NCI-H510A treated with DMSO at 0.1 percent for 48 hours (cell line): ENCODE measurements around the gene ZNF646.

Source experiments
- DNase-seq: peaks from one replicate; lab custom pipeline; 2025; lab: John Stamatoyannopoulos, UW

The ZNF646 gene

DNA sequence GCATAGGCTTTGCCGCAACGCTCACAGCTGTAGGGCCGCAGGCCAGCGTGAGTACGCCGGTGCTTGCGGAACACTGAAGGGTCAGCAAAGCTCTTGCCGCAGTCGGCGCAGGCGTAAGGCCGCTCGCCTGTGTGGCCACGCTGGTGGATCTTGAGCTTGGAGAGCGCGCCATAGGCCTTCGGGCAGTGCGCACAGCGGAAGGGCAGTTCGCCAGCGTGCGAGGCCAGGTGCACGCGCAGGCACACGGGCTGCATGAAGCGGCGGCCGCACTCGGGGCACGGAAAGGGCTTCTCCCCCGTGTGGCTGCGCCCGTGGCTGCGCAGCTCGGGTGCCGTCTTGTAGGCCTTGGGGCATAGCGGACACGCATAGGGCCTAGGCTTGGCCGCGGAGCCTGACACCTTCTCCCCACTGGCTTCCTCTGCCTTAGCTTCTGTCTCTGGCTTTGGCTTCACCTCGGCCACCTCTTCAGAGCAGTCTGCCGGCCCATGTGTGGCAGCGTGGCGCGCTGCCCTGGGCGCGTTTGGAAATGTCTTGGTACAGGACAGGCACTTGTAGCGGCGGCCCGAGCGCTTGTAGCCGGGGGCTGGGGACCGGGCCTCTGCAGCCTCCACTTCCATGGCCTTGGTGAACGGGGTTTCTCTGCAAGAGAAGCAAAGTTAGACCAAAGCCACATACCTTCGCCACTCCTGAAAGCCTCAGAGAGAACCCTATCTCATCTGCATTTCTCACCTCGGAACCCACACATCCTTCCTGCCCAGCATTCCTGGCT, 10.2 kb upstream of the ZNF646 start:
- no peak for DNase-seq

DNA sequence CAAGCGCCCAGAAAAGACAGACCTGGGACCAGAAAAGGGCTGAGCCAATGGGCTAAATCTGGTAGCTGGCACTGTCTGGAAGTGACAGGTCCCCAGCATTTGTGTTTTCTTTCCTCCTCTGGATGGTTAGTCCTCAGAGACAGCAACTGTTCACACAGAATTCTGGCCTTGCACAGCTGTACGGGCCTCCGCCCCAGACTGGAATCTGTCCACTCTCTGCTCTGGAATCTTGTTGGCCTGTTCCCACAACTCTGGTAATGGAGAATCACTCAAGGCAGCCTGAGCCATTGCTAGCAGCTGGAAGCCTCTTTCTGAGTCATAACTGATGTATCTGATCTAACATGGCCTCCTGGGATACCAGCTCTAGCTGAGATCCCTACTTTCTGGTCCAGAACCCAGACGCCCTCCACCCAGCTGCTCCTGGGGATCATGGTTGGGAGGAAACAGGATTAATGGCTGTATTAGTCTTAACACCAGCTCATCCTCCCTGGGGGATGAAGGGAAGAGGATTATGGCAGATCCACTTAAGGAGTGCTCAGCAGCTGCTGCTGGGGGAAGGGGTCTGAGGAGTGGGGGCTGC, 9.2 kb upstream of the ZNF646 start:
- no peak for DNase-seq

DNA sequence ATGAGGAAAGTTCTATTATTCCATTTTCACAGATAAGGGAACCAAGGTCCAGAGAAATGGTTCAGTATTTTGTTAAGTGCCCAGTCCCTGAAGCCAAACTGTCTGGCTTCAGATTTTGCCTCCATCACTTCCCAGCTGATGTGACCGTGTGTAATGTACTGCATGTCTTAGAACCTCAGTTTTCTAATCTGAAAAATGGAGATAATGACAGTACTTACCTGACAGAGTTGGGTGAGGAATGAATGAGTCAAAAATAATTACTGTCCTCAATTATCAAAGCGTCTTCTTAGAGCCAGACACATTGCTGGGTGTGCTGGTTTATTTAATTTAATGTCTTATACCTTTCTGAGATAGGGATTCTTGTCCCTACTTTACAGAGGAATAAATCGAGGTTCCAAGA, 6.9 kb upstream of the ZNF646 start:
- DNase-seq, result no peak

DNA sequence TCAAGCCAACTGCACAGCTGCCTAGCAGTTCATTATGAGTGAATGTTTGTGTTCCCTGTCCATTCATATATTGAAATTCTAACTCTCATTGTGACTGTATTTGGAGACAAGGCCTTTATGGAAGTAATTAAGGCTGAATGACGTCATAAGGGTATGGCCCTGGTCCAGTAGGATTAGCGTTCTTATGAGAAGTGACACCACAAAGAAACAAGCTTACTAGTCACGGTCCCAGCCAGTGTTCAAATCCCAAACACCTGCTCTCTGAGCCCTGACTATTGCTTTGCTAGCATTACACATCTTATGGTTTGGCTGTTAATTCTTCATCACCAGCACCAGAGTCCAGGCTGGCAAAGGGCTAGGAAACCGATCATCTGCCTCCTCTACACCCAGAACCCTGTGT, 2.4 kb upstream of the ZNF646 start:
- DNase-seq, result no peak

DNA sequence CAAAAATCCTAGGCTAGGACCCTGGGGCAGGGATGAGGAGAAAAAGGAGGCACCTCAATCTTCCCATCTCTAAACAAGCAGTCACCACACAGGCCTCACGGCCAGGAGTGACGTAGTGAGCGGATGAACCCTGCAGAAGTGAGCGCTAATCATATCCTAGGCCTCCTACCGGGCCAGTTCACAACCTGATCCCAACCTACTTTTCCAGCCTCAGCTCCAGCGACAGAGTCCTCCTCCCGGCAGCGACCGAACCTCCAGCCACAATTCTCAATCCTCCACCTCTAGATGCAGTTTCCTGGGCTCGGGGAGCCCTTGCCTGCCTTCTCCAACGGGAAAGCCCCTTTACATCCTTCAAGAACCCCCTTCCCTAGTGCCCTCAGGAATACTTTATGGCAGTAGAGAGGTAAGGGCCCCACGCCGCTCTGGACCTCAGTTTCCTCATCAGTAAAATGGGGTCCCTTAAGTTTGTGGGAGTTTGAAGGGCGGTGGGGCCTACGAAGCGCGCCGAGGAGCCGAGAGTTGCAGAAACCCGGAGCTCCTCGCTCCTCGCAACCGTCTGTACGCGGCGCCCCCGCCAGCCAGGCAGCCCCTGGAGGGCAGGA, 1.6 kb upstream of the ZNF646 start:
- DNase-seq, result peak; percentile 50

DNA sequence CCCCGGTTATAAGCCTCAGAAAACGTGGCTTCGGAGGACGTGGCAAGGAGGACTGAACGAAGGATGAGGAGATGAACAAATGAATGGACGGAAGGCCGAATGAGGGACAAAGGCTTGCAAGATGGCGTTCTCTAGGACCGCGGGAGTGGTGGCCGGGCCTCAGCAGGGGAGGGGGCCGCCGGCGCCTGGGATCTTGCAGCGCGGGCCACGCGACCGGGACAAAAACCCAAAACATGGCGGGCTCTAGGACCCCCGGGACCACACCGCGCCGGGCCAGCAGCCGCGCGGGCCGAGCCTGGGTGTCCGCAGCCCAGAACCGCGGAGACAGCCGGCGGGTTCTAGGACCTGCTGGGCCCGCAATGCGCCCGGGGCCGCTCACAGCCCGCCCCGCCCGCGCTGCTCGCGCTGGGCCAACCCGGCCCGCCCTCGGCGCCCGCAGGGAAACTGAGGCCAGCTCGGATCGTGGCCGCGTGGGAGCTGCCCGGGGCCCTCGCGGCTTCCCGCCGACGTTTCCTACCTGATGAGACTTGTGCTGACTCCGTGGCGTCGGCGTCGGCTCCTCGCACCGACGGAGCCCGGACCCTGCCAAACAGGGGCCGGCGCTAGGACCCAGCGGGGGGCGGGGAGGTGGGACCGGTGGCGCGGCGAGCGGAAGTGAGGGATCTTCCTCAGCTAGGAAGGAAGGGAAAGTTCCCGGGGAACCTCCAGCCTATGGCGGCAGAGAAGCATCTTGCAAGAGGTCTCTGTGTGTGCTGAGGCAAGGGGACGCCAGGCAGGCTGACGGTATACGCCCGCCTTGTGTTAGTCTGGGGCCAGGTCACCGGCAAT, 866 bp upstream of the ZNF646 start:
- peak; percentile 92 for DNase-seq

DNA sequence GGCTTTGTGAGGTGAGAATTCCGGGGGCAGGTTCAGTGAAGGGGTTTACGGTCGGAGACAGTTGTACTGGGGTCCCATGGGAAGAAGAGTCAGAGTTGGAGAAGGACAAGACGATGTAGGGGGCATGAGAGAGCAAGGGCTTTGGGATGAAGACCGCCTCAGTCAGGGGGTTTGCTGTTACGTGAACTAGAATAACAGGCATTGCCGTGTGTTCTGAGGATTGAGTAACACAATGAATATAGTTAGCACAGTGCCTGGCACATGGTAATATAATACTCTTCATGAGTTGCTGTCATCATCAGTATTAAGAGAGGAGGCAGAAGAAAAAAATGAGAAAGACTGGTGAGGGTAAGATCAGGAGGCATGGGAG, 577 bp downstream of the ZNF646 start:
- no peak for DNase-seq

DNA sequence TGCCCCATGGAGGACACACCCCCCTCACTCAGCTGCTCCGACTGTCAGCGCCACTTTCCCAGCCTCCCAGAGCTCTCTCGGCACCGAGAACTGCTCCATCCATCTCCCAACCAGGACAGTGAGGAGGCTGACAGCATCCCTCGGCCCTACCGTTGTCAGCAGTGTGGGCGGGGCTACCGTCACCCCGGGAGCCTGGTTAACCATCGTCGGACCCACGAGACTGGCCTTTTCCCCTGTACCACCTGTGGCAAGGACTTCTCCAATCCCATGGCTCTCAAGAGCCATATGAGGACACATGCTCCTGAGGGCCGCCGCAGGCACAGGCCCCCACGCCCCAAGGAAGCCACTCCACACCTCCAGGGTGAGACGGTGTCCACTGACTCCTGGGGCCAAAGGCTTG, 2.1 kb downstream of the ZNF646 start:
- no peak for DNase-seq

DNA sequence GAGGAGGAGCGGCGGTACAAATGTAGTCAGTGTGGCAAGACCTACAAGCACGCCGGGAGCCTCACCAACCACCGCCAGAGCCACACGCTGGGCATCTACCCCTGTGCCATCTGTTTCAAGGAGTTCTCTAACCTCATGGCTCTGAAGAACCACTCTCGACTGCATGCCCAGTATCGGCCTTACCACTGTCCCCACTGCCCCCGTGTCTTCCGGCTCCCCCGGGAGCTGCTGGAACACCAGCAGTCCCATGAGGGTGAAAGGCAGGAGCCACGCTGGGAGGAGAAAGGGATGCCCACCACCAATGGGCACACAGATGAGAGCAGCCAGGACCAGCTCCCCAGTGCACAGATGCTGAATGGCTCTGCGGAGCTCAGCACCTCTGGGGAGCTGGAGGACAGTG, 2.8 kb downstream of the ZNF646 start:
- no peak for DNase-seq

DNA sequence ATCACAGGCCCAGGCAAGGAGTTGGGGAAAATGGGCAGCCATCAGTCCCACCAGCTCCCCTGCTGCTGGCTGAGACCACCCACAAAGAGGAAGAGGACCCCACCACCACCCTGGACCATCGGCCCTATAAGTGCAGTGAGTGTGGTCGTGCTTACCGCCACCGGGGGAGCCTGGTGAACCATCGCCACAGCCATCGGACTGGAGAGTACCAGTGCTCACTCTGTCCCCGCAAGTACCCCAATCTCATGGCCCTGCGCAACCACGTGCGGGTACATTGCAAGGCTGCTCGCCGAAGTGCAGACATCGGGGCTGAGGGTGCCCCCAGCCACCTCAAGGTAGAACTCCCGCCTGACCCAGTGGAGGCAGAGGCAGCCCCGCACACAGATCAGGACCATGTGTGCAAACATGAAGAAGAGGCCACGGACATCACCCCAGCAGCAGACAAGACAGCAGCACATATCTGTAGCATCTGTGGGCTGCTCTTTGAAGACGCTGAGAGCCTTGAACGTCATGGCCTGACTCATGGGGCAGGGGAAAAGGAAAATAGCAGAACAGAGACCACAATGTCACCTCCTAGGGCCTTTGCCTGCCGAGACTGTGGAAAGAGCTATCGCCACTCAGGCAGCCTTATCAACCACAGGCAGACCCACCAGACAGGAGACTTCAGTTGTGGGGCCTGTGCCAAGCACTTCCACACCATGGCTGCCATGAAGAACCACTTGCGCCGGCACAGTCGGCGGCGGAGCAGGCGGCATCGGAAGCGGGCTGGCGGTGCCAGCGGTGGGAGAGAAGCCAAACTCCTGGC, 3.6 kb downstream of the ZNF646 start:
- no peak for DNase-seq

DNA sequence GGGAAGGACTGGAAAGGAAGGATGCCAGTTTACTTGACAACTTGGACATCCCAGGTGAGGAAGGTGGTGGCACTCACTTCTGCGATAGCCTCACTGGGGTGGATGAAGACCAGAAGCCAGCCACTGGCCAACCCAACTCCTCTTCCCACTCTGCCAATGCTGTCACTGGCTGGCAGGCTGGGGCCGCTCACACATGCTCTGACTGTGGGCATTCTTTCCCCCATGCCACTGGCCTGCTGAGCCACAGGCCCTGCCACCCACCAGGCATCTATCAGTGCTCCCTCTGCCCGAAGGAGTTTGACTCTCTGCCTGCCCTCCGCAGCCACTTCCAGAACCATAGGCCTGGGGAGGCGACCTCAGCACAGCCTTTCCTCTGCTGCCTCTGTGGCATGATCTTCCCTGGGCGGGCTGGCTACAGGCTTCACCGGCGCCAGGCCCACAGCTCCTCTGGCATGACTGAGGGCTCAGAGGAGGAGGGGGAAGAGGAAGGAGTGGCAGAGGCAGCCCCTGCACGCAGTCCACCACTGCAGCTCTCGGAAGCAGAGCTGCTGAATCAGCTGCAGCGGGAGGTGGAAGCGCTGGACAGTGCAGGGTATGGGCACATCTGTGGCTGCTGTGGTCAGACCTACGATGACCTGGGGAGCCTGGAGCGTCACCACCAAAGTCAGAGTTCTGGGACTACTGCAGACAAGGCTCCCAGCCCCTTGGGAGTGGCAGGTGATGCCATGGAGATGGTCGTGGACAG, 4.5 kb downstream of the ZNF646 start:
- no peak for DNase-seq

DNA sequence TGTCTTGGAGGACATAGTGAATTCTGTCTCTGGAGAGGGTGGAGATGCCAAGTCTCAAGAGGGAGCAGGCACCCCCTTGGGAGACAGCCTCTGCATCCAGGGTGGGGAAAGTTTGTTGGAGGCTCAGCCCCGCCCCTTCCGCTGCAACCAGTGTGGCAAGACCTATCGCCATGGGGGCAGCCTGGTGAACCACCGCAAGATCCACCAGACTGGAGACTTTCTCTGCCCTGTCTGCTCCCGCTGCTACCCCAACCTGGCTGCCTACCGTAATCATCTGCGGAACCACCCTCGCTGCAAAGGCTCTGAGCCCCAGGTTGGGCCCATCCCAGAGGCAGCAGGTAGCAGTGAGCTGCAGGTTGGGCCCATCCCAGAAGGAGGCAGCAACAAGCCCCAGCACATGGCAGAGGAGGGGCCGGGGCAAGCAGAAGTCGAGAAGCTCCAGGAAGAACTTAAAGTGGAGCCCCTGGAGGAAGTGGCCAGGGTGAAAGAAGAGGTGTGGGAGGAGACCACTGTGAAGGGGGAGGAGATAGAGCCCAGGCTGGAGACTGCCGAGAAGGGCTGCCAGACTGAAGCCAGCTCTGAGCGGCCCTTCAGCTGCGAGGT, 5.2 kb downstream of the ZNF646 start:
- DNase-seq, result no peak

DNA sequence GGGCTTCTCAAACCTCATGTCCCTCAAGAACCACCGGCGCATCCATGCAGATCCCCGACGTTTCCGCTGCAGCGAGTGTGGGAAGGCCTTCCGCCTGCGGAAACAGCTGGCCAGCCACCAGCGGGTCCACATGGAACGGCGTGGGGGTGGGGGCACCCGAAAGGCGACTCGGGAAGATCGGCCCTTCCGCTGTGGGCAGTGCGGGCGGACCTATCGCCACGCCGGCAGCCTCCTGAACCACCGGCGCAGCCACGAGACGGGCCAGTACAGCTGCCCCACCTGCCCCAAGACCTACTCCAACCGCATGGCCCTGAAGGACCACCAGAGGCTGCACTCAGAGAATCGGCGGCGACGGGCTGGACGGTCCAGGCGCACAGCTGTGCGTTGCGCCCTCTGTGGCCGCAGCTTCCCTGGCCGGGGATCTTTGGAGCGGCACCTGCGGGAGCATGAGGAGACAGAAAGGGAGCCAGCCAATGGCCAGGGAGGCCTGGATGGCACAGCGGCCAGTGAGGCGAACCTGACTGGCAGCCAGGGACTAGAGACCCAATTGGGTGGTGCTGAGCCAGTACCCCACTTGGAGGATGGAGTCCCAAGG, 5.9 kb downstream of the ZNF646 start:
- DNase-seq, result no peak

DNA sequence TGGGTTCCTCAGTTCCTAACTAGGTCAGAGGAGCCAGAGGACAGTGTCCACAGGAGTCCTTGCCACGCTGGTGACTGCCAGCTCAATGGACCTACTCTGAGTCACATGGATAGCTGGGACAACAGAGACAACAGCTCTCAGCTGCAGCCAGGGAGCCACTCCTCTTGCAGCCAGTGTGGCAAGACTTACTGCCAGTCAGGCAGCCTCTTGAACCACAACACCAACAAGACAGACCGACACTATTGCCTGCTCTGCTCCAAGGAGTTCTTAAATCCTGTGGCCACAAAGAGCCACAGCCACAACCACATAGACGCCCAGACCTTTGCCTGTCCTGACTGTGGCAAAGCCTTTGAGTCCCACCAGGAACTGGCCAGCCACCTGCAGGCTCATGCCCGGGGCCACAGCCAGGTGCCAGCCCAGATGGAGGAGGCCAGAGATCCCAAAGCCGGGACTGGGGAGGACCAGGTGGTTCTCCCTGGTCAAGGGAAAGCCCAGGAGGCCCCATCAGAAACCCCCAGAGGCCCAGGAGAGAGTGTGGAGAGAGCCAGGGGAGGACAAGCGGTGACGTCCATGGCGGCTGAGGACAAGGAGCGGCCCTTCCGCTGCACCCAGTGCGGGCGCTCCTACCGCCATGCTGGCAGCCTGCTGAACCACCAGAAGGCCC, 6.7 kb downstream of the ZNF646 start:
- DNase-seq, result no peak

DNA sequence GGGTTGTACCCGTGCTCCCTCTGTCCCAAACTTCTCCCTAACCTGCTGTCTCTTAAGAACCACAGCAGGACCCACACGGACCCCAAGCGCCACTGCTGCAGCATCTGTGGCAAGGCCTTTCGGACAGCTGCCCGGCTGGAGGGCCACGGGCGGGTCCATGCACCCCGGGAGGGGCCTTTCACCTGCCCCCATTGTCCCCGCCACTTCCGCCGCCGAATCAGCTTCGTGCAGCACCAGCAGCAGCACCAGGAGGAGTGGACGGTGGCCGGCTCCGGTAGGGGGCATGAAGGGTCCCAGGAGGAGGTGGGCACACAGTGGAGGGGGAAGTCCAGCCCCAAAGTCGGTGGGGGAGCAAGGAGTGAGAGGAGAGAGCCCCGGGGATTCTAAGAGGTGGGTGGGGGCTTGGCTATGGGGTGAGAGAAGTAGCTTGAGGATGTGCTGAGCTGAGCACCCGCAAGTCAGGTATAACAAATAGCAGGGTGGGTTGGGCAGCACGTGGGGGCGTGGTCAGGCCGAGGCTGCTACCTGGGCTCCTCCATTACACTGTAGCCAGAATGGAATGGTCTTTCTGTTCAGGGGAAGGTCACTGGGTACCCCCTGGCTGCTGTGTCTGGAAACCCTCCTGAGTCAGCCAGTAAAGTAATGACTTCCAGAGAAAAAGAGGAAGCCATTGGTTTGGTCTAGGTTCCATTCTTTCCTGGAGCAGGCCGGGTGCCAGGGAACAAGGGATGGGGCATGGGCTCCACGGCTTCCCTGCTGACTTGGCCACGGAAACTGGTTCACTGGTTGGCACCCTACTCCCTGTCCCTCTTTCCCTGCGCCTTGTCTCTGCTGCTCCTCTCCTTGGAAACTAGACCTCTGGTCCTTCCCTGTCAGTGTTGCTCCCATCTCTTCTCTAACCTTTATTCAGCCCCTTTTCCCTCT, 7.5 kb downstream of the ZNF646 start:
- no peak for DNase-seq

DNA sequence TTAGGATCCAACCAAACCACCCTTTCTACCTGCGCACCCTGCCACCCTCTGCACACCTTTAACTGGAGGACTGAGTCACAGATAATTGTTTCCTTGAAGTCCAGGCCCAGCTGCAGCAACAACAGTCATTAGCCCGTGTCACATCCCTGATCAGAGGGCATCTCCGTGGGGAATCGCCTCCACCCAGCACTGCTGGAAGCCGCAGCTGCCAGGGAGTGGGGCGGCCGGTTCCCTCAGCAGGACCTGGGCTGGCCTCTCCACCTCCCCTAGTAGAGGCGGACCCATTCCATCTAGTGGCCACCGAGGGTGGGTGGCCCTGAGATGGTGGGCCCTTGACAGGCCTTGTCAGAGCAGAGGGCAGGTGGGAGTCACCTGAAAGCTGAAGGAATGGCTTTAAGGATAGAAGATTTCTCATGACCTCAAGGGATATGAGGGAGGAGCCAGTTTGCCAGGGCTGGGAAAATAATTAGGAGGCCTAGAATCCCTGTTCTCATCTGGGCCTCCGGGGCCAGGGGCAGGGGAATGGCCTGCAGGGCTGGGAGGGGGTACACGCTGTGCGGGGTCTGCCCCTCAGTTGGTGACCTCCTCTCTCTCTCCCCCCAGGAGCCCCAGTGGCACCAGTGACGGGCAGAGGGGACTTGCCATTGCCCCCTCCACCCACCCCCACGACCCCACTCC, 8.3 kb downstream of the ZNF646 start:
- no peak for DNase-seq

DNA sequence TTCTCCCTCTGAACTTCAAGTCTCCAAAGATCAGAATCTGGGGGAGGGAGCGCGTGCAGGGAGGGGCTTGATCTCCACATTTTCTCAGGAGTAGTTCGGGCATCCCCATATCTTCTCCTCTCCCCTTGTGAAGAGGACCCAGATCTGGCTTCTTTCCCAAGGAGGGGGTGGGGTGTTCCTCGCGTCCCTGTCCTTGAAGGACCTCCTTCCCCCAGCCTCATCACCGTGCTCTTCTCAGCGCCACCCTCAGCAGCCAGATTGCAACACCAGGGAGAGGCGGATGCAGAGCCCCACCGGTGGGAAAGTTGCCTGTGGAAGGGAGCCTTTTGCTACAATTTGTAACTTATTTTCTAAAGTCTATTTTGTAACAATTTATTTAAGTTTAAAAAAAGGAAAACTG, 8.9 kb downstream of the ZNF646 start:
- DNase-seq, result no peak

DNA sequence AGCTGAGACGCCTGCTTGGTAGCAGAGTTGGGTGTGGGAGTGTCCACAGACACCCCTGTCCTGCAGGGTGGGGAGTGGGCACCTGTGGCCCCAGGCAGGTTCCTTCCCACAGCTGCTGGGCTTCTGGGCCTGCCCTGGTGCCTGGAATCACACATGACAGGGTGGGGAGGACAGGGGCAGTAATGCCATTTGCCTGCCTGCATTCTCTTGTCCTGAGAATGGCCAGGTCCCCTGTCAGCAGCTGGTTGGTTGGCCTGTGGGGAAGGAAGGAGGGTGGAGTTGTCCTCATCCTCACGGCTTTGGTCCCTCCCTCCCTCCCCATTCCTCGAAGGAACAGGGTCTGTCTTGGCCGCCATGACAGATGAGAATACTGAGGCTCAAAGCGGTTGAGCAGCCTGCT, 9.3 kb downstream of the ZNF646 start:
- no peak for DNase-seq
